HEK293T (cell line): ENCODE data around the gene CEP97.
A peak's percentile ranks its signal among the peaks of the same experiment; 100 is the strongest.

Experiments
- CTCF ChIA-PET: fragments of 350-600 bp; formaldehyde crosslinking; extraction: SDS; loops from one replicate; lab custom pipeline; 2021; ENCODE audit warnings: antibody characterized with exemption, inconsistent platforms; lab: Yijun Ruan, JAX
- POLR2A ChIA-PET: fragments of 350-600 bp; formaldehyde crosslinking; extraction: SDS; loops from one replicate; lab custom pipeline; 2020; ENCODE audit warnings: antibody characterized with exemption, inconsistent platforms; lab: Yijun Ruan, JAX
- DNase-seq: peaks from one replicate; pipeline ENCODE4 v3.0.0; 2012; ENCODE audit warnings: mixed read lengths; ENCODE audit errors: extremely low spot score
- ARNT ChIP-seq: fragments of 450-650 bp; IDR thresholded peaks from 2 replicates; pipeline ENCODE4 v1.6.1; 2017; ENCODE audit warnings: mild to moderate bottlenecking
- BHLHE40 ChIP-seq: fragments of 450-650 bp; IDR thresholded peaks from 2 replicates; pipeline ENCODE4 v1.6.1; 2016; ENCODE audit warnings: mild to moderate bottlenecking, moderate library complexity, borderline replicate concordance
- CTBP1 ChIP-seq: fragments of 450-650 bp; IDR thresholded peaks from 2 replicates; pipeline ENCODE4 v1.6.1; 2016; ENCODE audit warnings: borderline replicate concordance
- ELF4 ChIP-seq: fragments of 450-650 bp; IDR thresholded peaks from 2 replicates; pipeline ENCODE4 v1.6.1; 2017; ENCODE audit warnings: antibody characterized with exemption
- FOXA1 ChIP-seq: fragments of 450-650 bp; IDR thresholded peaks from 2 replicates; pipeline ENCODE4 v1.6.1; 2016; ENCODE audit warnings: mild to moderate bottlenecking
- FOXK2 ChIP-seq: fragments of 450-650 bp; IDR thresholded peaks from 2 replicates; pipeline ENCODE4 v1.6.1; 2016; ENCODE audit warnings: mild to moderate bottlenecking
- FOXM1 ChIP-seq: fragments of 450-650 bp; IDR thresholded peaks from 2 replicates; pipeline ENCODE4 v1.6.1; 2017; ENCODE audit warnings: mild to moderate bottlenecking, borderline replicate concordance
- HDGF ChIP-seq: fragments of 450-650 bp; IDR thresholded peaks from 2 replicates; pipeline ENCODE4 v1.6.1; 2017; ENCODE audit warnings: antibody characterized with exemption, borderline replicate concordance
- L3MBTL2 ChIP-seq: fragments of 450-650 bp; conservative IDR thresholded peaks from 2 replicates; pipeline ENCODE4 v1.6.1; 2016; ENCODE audit warnings: mild to moderate bottlenecking
- LEF1 ChIP-seq: fragments of 450-650 bp; IDR thresholded peaks from 2 replicates; pipeline ENCODE4 v1.6.1; 2017; ENCODE audit warnings: mild to moderate bottlenecking, borderline replicate concordance
- NFRKB ChIP-seq: fragments of 450-650 bp; IDR thresholded peaks from 2 replicates; pipeline ENCODE4 v1.6.1; 2016; ENCODE audit warnings: mild to moderate bottlenecking, moderate library complexity
- SP1 ChIP-seq: fragments of 450-650 bp; IDR thresholded peaks from 2 replicates; pipeline ENCODE4 v1.6.1; 2017
- SUZ12 ChIP-seq: fragments of 450-650 bp; IDR thresholded peaks from 2 replicates; pipeline ENCODE4 v1.6.1; 2016; ENCODE audit warnings: mild to moderate bottlenecking
- TARDBP ChIP-seq: fragments of 450-650 bp; IDR thresholded peaks from 2 replicates; pipeline ENCODE4 v1.6.1; 2016
- ZNF384 ChIP-seq: fragments of 450-650 bp; IDR thresholded peaks from 2 replicates; pipeline ENCODE4 v1.6.1; 2016
- TF ChIP-seq, protein P1 (sequence below): fragments of 450-650 bp; IDR thresholded peaks from 2 replicates; pipeline ENCODE4 v1.6.1; 2016

Gene CEP97

GRCh38 chr3:101809178-101810021, 85.0 kb downstream of the CEP97 start:
- DNase-seq, result peak; percentile 35
- POLR2A ChIA-PET, result no interaction called here
- TF ChIP-seq FOXA1, result no peak
- TF ChIP-seq, protein P1, sequence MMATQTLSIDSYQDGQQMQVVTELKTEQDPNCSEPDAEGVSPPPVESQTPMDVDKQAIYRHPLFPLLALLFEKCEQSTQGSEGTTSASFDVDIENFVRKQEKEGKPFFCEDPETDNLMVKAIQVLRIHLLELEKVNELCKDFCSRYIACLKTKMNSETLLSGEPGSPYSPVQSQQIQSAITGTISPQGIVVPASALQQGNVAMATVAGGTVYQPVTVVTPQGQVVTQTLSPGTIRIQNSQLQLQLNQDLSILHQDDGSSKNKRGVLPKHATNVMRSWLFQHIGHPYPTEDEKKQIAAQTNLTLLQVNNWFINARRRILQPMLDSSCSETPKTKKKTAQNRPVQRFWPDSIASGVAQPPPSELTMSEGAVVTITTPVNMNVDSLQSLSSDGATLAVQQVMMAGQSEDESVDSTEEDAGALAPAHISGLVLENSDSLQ, result peak; percentile 86
- peak; percentile 77 for TF ChIP-seq ZNF384
- CTCF ChIA-PET, result interaction anchor here (0.7 to 2.2 kb wide), 5 partner anchors 10 to 718 kb away, joined by 3 to 16 read pairs (median 3); no protein-coding TSS in a partner anchor

DNA sequence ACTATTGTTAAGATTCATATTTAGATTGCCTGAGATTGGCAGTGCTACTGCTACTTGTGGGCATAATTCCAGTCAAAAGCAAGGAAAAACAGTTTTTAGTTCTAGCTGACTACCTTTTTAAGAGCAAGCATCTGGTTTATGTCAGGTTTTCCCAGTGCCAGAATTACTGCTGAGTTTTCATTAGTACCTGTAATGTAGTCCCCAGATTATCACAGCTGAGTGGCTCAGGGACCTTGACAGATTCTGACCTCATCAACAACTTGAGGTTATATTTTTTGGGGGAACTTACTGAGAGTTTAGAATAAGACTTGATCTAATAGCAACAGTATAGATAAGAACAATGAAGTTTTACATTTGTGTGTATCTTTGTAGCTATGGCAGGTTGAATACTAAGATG, 85.6 kb downstream of the CEP97 start:
- ChIA-PET POLR2A (no interaction called here), CTCF (interaction anchor here (0.7 to 2.2 kb wide), 5 partner anchors 11 to 718 kb away, joined by 3 to 16 read pairs (median 3); no protein-coding TSS in a partner anchor)
- no peak for TF ChIP-seq BHLHE40
- no peak for TF ChIP-seq ZNF384
- TF ChIP-seq CTBP1, result no peak
- no peak for TF ChIP-seq FOXA1
- no peak for TF ChIP-seq LEF1
- TF ChIP-seq FOXK2, result no peak
- TF ChIP-seq, protein P1, result no peak
- TF ChIP-seq TARDBP, result no peak
- TF ChIP-seq SUZ12, result no peak
- TF ChIP-seq HDGF, result no peak
- no peak for TF ChIP-seq L3MBTL2
- DNase-seq, result no peak

DNA sequence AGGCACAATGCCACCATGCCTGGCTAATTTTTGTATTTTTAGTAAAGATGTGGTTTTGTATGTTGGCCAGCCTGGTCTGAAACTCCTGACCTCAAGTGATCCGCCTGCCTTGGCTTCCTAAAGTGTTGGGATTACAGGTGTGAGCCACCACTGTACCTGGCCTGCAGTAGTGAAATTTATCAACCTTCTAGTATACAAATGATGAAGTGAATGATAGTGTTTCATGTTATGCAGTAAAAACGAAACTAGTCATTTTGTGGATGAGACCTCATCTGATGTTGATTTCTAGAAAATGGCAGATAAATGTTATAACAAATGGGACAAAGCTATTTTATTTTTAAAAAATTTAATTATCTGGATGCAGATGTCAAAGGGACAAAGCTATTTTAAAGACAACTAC, 87.5 kb downstream of the CEP97 start:
- POLR2A ChIA-PET, result interaction anchor here (0.9 to 1.9 kb wide), 2 partner anchors 38 to 417 kb away, joined by 3 to 5 read pairs; partner anchors contain the start of gene NFKBIZ
- no peak for DNase-seq
- CTCF ChIA-PET, result interaction anchor here (1.1 to 1.5 kb wide), 2 partner anchors 9 to 413 kb away, joined by 5 to 6 read pairs; no protein-coding TSS in a partner anchor
- TF ChIP-seq SUZ12, result no peak
- no peak for TF ChIP-seq HDGF
- TF ChIP-seq FOXK2, result no peak
- TF ChIP-seq FOXM1, result no peak
- no peak for TF ChIP-seq TARDBP
- TF ChIP-seq NFRKB, result no peak
- TF ChIP-seq CTBP1, result no peak
- TF ChIP-seq LEF1, result no peak
- TF ChIP-seq ELF4, result no peak
- TF ChIP-seq BHLHE40, result no peak
- TF ChIP-seq ARNT, result no peak
- no peak for TF ChIP-seq ZNF384
- TF ChIP-seq L3MBTL2, result no peak
- no peak for TF ChIP-seq FOXA1
- TF ChIP-seq SP1, result no peak
- TF ChIP-seq, protein P1, result no peak

DNA sequence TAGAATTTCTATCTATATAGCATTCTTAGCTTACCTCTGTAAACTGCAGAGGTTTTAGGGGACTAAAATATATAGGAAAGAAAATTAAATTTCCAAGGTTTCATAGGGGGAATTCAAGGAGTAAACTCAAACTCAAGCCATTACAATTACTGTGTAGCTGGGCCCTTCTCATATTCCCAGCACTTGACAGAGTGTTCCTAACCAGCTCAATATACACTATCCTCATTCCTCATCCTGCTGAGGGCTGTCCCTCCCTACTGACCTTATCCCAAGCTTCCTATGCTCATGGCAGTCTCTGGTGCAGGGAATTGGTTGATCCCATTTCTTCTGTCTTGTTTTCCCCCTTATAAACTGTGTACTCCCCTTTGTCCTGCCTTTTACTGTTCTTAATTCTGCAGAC, 88.5 kb downstream of the CEP97 start:
- DNase-seq, result no peak
- ChIA-PET POLR2A (interaction anchor here (1.9 kb wide), 1 partner anchor 37 kb away, joined by 5 read pairs; the partner anchor contains the start of gene NFKBIZ), CTCF (interaction anchor here (1.1 to 1.5 kb wide), 2 partner anchors 10 to 412 kb away, joined by 5 to 6 read pairs; no protein-coding TSS in a partner anchor)
- TF ChIP-seq L3MBTL2, result no peak
- TF ChIP-seq SUZ12, result no peak
- no peak for TF ChIP-seq ARNT

DNA sequence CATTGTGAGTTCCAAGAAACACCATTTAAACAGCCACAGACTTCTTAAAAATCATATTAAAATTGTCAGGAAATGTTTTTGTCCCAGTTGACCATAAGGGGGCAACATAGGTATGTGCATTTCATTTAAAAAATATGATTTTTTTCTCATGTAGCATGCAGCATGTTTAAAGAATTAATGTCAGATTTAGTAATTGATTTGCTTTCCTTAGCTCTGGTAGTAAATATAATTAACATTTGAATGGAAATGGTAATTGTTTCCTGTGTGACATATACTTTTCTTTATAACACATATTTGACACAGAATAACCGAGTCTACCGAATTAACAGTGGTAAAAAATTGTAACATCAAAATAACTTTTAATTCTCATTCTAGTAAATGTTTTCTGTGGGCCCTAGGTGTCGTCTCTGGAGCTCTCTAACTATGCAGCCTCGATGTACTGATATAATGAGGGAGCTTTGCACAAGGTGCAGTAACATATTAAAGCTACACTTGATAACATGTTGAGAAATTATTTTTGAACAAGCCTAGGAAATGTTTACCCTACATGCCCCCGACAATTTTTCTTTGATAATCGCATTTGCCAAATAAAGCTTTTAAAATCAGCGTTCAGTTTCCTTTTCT, 89.5 kb downstream of the CEP97 start:
- TF ChIP-seq ELF4 (no peak), ZNF384 (peak; percentile 64)
- POLR2A ChIA-PET, result no interaction called here
- DNase-seq, result no peak
- CTCF ChIA-PET, result interaction anchor here (0.7 to 1.9 kb wide), 7 partner anchors 112 to 415 kb away, joined by 3 to 16 read pairs (median 4); no protein-coding TSS in a partner anchor

- POLR2A ChIA-PET, result no interaction called here
- no peak for DNase-seq
- CTCF ChIA-PET, result interaction anchor here (0.9 to 1.9 kb wide), 3 partner anchors 111 to 411 kb away, joined by 4 to 13 read pairs (median 4); no protein-coding TSS in a partner anchor
Observed at GRCh38 chr3:101814835-101815234, 90.4 kb downstream of the CEP97 start.

More at GRCh38 chr3:101814835-101815234, 90.4 kb downstream of the CEP97 start:
- no peak for TF ChIP-seq SP1
- TF ChIP-seq FOXK2, result no peak
- TF ChIP-seq LEF1, result no peak
- no peak for TF ChIP-seq L3MBTL2
- no peak for TF ChIP-seq TARDBP
- no peak for TF ChIP-seq SUZ12
- TF ChIP-seq FOXA1, result no peak
- TF ChIP-seq HDGF, result no peak
- TF ChIP-seq ZNF384, result no peak
- no peak for TF ChIP-seq ELF4
- TF ChIP-seq FOXM1, result no peak
- TF ChIP-seq CTBP1, result no peak
